ENCODE data around the gene ONECUT3. TPM values are rescaled to one million over a fixed set of nuclear protein-coding genes. Genes with fewer than 3 reads are reported as not detected.

ONECUT3 gene
- total RNA-seq, 1 experiment from 2014 or later = not detected

DNA sequence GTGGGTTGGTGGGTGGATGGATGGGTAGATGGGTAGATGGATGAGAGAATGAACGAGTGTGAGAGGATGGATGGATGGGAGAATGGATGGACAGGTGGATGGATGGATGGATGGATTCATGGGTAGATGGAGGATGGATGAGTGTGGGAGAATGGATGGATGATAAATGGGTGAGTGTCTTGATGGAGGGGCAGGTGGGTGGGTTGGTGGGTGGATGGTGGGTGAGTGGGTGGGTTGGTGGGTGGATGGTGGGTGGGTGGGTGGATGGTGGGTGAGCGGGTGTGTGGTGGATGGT is 35.4 kb upstream of the ONECUT3 start:
- Histone ChIP-seq H2AFZ (ENCODE audit: low read length) (no peak overlapping the region), H3K4me3 (ENCODE audit: low read length) (no peak overlapping the region), H3K27ac (ENCODE audit: low read length) (no peak overlapping the region), H3K4me1 (ENCODE audit: low read length) (no peaks in the 10 kb centered on the region), H3K27me3 (ENCODE audit: low read length) (no peaks in the 10 kb centered on the region), H3K79me2 (ENCODE audit: low read length) (no peaks in the 10 kb centered on the region), H3K9ac (ENCODE audit: low read length) (no peak overlapping the region), H3K9me2 (replicated peaks; ENCODE audit: insufficient read depth, low read length) (no peaks in the 10 kb centered on the region), H4K20me1 (ENCODE audit: insufficient read depth, low read depth, low read length) (no peaks in the 10 kb centered on the region), H3K9me3 (ENCODE audit: low read length) (no peaks in the 10 kb centered on the region), H3K36me3 (ENCODE audit: insufficient read depth, low read length) (no peaks in the 10 kb centered on the region), H3K4me2 (ENCODE audit: low read depth, low read length, poor library complexity, severe bottlenecking) (no peak overlapping the region)
- no peak for DNase-seq

DNA sequence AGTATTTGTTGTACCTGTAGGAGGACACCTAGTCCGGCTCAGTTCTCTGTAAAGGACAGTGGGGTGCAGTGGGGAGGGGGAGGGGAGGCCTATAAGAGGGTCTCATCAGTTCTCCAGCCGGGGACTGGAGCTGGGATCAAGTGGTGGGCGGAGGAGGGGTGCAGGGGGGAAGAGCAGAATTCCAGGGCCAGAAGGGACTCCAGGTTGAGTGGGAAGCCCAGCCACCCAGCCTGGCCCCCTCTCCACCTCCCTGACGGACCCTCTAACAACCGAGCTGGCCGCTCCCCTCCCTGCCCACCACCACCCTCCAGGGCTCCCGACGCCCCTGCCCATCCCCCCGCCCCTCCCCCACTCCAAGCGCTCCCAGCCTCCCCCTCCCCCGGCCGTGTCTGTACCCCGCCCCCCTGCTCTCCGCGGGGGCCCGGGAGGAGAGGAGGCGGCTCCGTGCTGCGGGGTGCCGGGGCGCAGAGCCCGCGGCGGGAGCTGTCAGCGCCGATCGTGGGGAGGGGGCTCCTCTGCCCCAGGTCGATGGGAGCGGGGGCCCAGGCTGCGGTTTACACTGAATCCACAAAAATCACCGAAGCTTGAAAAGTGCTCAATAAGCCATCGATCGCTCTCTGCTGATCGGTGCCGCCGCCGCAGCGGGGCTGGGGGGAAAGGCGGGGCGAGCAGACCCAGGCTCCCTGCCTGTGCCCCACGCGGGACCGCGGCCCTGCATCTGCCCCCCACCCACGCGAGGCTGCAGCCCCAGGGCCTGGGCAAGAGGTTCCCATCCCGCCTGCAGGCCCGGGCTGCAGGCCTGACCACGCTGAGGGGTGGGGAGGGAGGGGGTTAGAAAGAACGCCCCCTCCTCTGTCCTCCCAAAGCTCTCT is 34.6 kb upstream of the ONECUT3 start:
- no peak overlapping the region for H3K9ac ChIP-seq (ENCODE audit: low read length)
- H3K27me3 ChIP-seq (ENCODE audit: low read length) = no peaks in the 10 kb centered on the region
- no peak overlapping the region for H3K4me2 ChIP-seq (ENCODE audit: low read depth, low read length, poor library complexity, severe bottlenecking)
- no peaks in the 10 kb centered on the region for H3K4me1 ChIP-seq (ENCODE audit: low read length)
- H4K20me1 ChIP-seq (ENCODE audit: insufficient read depth, low read depth, low read length) = no peaks in the 10 kb centered on the region
- no peak overlapping the region for H3K4me3 ChIP-seq (ENCODE audit: low read length)
- no peak for DNase-seq
- H3K27ac ChIP-seq (ENCODE audit: low read length) = no peak overlapping the region
- H3K9me3 ChIP-seq (ENCODE audit: low read length) = no peaks in the 10 kb centered on the region
- H2AFZ ChIP-seq (ENCODE audit: low read length) = no peak overlapping the region
- H3K36me3 ChIP-seq (ENCODE audit: insufficient read depth, low read length) = no peaks in the 10 kb centered on the region
- no peaks in the 10 kb centered on the region for H3K79me2 ChIP-seq (ENCODE audit: low read length)
- no peaks in the 10 kb centered on the region for H3K9me2 ChIP-seq (replicated peaks; ENCODE audit: insufficient read depth, low read length)

DNA sequence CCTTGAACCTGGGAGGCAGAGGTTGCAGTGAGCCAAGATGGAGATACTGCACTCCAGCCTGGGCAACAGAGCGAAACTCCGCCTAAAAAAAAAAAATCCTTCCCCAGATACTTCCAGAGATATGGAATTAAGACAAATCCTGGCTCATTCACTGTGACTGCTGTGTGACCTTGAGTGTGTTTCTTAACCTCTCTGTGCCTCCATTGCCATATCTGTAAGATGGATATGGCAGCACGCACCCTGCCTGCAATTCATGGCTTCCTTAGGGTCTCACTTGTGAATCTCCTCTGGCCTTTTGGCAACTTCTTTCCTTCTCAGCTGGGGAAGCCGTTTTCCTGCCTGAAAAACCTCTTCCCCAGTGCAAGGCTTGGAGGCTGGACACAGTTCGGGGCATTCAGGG is 33.8 kb upstream of the ONECUT3 start:
- no peaks in the 10 kb centered on the region for H3K36me3 ChIP-seq (ENCODE audit: insufficient read depth, low read length)
- H3K9me2 ChIP-seq (replicated peaks; ENCODE audit: insufficient read depth, low read length) = no peaks in the 10 kb centered on the region
- H3K27me3 ChIP-seq (ENCODE audit: low read length) = no peaks in the 10 kb centered on the region
- no peaks in the 10 kb centered on the region for H3K79me2 ChIP-seq (ENCODE audit: low read length)
- H3K4me2 ChIP-seq (ENCODE audit: low read depth, low read length, poor library complexity, severe bottlenecking) = no peak overlapping the region
- H3K4me1 ChIP-seq (ENCODE audit: low read length) = no peaks in the 10 kb centered on the region
- no peak overlapping the region for H3K9ac ChIP-seq (ENCODE audit: low read length)
- H3K27ac ChIP-seq (ENCODE audit: low read length) = no peak overlapping the region
- no peak overlapping the region for H2AFZ ChIP-seq (ENCODE audit: low read length)
- no peak overlapping the region for H3K4me3 ChIP-seq (ENCODE audit: low read length)
- no peak for DNase-seq
- H4K20me1 ChIP-seq (ENCODE audit: insufficient read depth, low read depth, low read length) = no peaks in the 10 kb centered on the region
- H3K9me3 ChIP-seq (ENCODE audit: low read length) = no peaks in the 10 kb centered on the region

DNA sequence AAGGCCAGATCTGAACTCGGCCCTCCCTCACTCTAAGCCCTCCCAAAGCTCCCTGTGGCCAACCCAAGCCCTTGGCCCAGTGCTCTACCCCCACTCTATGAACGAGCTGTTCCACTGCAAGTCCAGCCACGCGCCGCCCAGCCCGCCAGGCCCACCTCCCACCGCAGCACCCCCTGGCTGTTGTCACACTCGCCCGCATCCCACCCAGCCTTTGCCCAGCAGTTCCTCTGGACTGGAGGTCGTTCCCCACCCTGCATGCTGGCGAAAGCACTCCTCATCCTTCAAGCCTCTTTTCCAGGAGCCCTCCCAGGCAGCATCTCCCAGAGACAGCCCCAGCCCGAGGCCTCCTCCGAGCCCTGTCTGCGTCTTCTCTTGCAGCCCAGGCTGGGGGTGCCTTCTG is 33.1 kb upstream of the ONECUT3 start:
- no peaks in the 10 kb centered on the region for H3K27me3 ChIP-seq (ENCODE audit: low read length)
- no peaks in the 10 kb centered on the region for H3K36me3 ChIP-seq (ENCODE audit: insufficient read depth, low read length)
- no peaks in the 10 kb centered on the region for H3K79me2 ChIP-seq (ENCODE audit: low read length)
- H3K27ac ChIP-seq (ENCODE audit: low read length) = no peak overlapping the region
- no peak overlapping the region for H3K9ac ChIP-seq (ENCODE audit: low read length)
- H4K20me1 ChIP-seq (ENCODE audit: insufficient read depth, low read depth, low read length) = no peaks in the 10 kb centered on the region
- H3K4me3 ChIP-seq (ENCODE audit: low read length) = no peak overlapping the region
- no peaks in the 10 kb centered on the region for H3K9me3 ChIP-seq (ENCODE audit: low read length)
- no peaks in the 10 kb centered on the region for H3K9me2 ChIP-seq (replicated peaks; ENCODE audit: insufficient read depth, low read length)
- no peak overlapping the region for H3K4me2 ChIP-seq (ENCODE audit: low read depth, low read length, poor library complexity, severe bottlenecking)
- H3K4me1 ChIP-seq (ENCODE audit: low read length) = no peaks in the 10 kb centered on the region
- H2AFZ ChIP-seq (ENCODE audit: low read length) = no peak overlapping the region
- no peak for DNase-seq

DNA sequence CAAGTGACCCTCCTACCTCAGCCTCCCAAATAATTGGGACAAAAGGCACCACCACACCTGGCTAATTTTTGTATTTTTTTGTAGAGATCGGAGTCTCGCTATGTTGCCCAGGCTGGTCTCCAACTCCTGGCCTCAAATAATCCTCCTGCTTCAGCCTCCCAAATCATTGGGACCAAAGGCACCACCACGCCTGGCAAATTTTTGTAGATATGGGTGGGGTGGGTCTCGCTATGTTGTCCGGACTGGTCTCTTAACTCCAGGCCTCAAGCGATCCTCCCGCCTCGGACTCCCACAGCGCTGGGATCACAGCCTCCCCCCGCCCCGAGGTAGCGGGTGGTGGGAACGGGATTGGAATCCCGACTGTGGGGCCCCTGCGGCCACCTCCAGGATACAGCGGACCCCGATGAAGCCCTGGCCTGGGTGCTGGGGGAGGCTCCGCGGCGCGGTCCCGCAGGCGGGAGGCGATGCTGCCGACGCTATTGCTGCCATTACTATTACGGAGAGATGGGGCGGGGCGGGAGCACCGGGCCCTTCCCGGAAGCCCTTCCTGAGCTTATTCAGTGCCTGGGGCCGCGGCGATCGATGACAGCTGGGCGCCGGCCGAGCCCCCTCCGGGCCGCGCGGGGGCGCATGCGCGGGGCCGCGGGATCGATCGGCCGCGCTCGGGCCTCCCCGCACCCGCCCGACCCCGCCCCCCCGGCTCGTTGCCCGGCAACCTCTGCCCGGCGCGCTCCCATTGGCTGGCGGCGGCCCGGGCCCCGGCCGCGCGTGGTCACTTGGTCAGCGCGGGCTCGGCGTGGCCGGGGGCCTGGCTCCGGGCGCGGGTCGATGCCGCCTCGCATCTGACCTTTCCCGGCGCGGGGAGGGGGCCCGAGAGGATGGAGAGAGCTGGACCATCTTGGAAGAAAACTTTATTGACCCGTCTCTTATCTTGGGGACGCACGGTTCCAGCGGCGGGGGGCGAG is 27.9 kb upstream of the ONECUT3 start:
- Histone ChIP-seq H3K9ac (ENCODE audit: low read length) (no peak overlapping the region), H4K20me1 (ENCODE audit: insufficient read depth, low read depth, low read length) (no peaks in the 10 kb centered on the region), H3K36me3 (ENCODE audit: insufficient read depth, low read length) (no peaks in the 10 kb centered on the region), H2AFZ (ENCODE audit: low read length) (no peak overlapping the region), H3K4me2 (ENCODE audit: low read depth, low read length, poor library complexity, severe bottlenecking) (no peak overlapping the region), H3K27ac (ENCODE audit: low read length) (no peak overlapping the region), H3K4me1 (ENCODE audit: low read length) (peaks cover 7% of the 10 kb centered on the region), H3K79me2 (ENCODE audit: low read length) (no peaks in the 10 kb centered on the region), H3K27me3 (ENCODE audit: low read length) (no peaks in the 10 kb centered on the region), H3K9me3 (ENCODE audit: low read length) (no peaks in the 10 kb centered on the region), H3K4me3 (ENCODE audit: low read length) (no peak overlapping the region), H3K9me2 (replicated peaks; ENCODE audit: insufficient read depth, low read length) (no peaks in the 10 kb centered on the region)
- DNase-seq = no peak

DNA sequence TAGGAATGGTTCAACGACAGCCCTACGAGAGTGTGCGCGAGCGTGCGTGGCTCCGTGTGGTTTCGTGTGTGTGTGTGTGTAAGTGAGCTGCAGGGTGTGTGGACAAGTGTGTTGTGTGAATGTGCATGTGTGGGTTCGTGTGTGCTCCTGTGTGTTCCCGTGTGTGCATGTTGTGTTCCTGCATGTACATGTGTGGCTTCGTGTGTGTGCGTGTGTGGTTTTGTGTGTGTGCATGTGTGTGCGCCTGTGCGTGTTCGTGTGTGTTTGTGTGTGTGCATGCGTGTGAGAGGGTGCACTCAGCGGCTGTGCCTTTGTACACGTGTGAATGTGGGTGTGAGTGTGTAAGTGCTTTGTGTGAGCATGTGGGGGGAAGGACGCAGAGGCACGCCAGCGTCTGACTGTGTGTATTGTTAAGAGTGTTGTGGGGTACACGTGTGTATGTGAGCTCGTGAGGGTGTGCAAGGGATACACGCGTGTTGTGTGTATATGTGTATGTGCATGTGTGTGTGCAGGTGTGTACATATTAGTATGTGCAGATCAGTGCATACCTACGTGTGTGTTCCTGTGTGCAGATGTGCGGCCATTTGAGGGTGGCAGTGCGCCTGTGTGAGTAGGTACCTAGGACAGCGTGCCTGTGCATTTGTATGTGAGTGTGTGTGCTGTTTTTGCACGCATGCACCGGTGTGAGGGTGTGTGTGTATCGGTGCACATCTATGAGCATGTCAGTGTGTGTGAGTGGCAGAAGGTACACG is 24.3 kb upstream of the ONECUT3 start:
- no peak overlapping the region for H2AFZ ChIP-seq (ENCODE audit: low read length)
- no peak overlapping the region for H3K27ac ChIP-seq (ENCODE audit: low read length)
- H3K79me2 ChIP-seq (ENCODE audit: low read length) = no peaks in the 10 kb centered on the region
- H3K9me3 ChIP-seq (ENCODE audit: low read length) = no peaks in the 10 kb centered on the region
- H3K4me1 ChIP-seq (ENCODE audit: low read length) = peaks cover 7% of the 10 kb centered on the region
- no peak for DNase-seq
- no peaks in the 10 kb centered on the region for H3K36me3 ChIP-seq (ENCODE audit: insufficient read depth, low read length)
- H3K9me2 ChIP-seq (replicated peaks; ENCODE audit: insufficient read depth, low read length) = no peaks in the 10 kb centered on the region
- H3K9ac ChIP-seq (ENCODE audit: low read length) = no peak overlapping the region
- H3K27me3 ChIP-seq (ENCODE audit: low read length) = no peaks in the 10 kb centered on the region
- H3K4me3 ChIP-seq (ENCODE audit: low read length) = no peak overlapping the region
- H3K4me2 ChIP-seq (ENCODE audit: low read depth, low read length, poor library complexity, severe bottlenecking) = no peak overlapping the region
- H4K20me1 ChIP-seq (ENCODE audit: insufficient read depth, low read depth, low read length) = no peaks in the 10 kb centered on the region

DNA sequence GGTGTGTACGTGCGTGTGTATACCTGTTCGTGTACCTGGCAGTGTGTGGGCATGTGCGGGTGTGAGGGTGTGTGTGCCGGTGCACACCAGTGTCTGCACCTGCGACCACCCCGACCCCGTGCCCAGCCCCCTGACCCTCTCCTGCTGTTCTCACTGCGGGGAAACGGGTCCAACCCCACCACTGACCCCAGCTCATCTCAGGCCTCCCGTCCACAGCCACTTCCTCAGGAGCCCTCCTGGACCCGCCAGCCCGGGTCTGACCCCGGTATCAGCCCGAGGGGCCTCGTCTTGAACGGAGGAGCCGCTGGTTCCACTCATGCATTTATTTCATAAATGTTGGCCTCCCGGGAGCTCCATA is 23.8 kb upstream of the ONECUT3 start:
- no peak overlapping the region for H3K9ac ChIP-seq (ENCODE audit: low read length)
- no peak overlapping the region for H2AFZ ChIP-seq (ENCODE audit: low read length)
- no peak for DNase-seq
- peaks cover 7% of the 10 kb centered on the region for H3K4me1 ChIP-seq (ENCODE audit: low read length)
- no peaks in the 10 kb centered on the region for H3K9me2 ChIP-seq (replicated peaks; ENCODE audit: insufficient read depth, low read length)
- no peaks in the 10 kb centered on the region for H4K20me1 ChIP-seq (ENCODE audit: insufficient read depth, low read depth, low read length)
- H3K36me3 ChIP-seq (ENCODE audit: insufficient read depth, low read length) = no peaks in the 10 kb centered on the region
- no peak overlapping the region for H3K4me3 ChIP-seq (ENCODE audit: low read length)
- no peaks in the 10 kb centered on the region for H3K9me3 ChIP-seq (ENCODE audit: low read length)
- H3K27me3 ChIP-seq (ENCODE audit: low read length) = no peaks in the 10 kb centered on the region
- H3K4me2 ChIP-seq (ENCODE audit: low read depth, low read length, poor library complexity, severe bottlenecking) = no peak overlapping the region
- H3K27ac ChIP-seq (ENCODE audit: low read length) = no peak overlapping the region
- H3K79me2 ChIP-seq (ENCODE audit: low read length) = no peaks in the 10 kb centered on the region

DNA sequence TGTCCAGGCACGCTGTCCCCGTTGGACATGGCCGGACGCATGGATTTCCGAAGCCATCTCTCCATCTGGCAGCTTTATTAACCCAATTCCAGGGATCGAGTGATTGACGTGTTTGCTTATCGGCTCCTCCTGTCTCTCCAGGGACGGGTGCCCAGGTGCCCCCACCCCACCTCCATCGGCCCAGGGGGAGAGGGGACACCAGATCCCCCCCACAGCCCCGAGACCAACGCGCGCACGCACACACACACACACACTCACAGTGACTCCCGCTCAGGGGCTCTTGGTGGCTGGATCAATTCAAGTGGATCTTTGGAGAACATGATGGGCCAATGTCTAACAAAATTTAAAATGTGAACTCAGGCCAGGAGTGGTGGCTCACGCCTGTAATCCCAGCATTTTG is 23.1 kb upstream of the ONECUT3 start:
- H3K27ac ChIP-seq (ENCODE audit: low read length) = no peak overlapping the region
- no peaks in the 10 kb centered on the region for H3K9me3 ChIP-seq (ENCODE audit: low read length)
- H3K4me3 ChIP-seq (ENCODE audit: low read length) = no peak overlapping the region
- no peaks in the 10 kb centered on the region for H3K36me3 ChIP-seq (ENCODE audit: insufficient read depth, low read length)
- H2AFZ ChIP-seq (ENCODE audit: low read length) = no peak overlapping the region
- no peaks in the 10 kb centered on the region for H4K20me1 ChIP-seq (ENCODE audit: insufficient read depth, low read depth, low read length)
- H3K4me2 ChIP-seq (ENCODE audit: low read depth, low read length, poor library complexity, severe bottlenecking) = no peak overlapping the region
- H3K9ac ChIP-seq (ENCODE audit: low read length) = no peak overlapping the region
- no peak for DNase-seq
- H3K4me1 ChIP-seq (ENCODE audit: low read length) = peaks cover 7% of the 10 kb centered on the region
- H3K79me2 ChIP-seq (ENCODE audit: low read length) = no peaks in the 10 kb centered on the region
- no peaks in the 10 kb centered on the region for H3K27me3 ChIP-seq (ENCODE audit: low read length)
- no peaks in the 10 kb centered on the region for H3K9me2 ChIP-seq (replicated peaks; ENCODE audit: insufficient read depth, low read length)

Data from Karpas-422 (cell line).